Measurements from ENCODE around the gene MYADML2.

The MYADML2 gene

DNA sequence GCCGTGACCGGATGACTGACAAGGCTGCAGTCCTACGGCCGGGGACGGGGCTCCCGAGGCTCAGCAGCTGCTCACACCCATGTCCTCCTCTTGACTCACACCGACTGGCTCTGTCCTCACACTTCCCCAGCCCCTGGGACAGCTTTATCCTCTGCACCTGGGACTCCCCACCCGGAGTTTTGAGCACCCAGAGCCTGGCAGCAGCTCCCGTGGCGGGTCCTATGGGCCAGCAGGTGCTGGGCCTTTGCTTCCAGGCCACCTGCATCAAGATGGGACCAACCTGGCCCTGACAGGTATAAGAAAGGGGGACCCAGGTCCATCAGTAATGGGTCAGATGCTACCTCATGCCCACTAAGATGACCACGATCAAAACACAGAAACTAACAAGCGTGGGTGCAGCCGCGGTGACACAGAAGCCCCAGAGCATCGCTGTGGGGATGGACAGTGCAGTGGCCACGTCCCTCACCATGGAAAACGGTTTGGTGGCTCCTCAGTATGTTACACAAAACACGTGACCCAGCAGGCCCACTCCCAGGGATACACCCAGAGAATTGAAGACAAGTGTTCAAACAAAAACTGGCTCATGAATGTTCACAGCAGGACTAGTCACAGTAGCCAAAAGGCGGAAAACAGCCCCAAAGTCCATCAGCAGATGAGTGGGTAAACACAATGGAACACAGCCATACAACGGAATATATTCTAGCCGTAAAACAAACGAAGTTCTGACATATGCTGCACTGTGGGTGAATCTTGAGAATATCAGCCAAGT lies 17.2 kb upstream of the MYADML2 start:
- peak overlapping the region in 1 of 2 experiments; percentile 30 for H2BK12ac ChIP-seq (ENCODE audit: low read length in 2 of 2)

DNA sequence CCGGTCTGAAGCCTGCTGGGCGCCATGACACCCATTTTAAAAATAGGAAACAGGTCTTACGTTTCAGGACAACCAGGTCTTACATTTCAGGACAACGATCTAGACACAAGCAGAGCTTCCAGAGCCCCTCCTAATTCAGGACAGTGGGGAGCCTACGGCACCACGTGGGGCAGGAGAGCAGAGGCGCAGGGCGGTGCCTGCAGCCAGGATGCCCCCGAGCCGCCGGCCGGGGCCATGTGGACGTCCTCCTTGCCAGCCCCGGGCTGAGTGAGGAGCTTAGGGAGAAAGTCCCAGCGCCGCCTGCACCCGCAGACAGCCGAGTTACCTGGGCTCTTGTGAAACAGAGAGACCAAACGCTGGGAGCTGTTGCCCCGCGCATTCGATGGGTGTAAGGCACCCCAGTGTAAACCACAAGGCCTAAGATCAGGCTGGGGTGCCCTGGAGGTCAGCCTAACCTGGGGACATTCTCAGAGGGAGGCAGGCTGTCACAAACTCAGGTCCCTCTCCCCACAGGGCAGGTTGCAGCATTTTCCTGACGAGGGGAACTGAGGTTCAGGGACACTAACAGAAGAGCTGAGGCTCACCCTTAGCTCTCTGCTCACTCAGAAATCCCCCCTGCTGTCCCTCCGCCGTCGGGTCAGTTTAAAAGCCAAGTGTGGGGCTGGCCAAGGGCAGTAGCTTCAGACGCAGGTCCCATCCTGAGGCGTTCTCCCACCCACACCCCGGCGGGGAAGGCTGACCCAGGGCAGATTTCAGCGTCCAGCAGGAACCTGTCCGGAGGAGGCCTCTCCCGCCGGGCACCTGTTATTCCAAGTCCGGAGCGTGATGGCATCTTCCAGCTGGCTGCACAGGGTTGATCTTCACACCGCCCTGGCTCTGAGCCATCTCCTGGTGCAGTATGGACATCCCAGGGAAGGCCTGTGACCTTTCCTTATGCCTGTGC lies 15.7 kb upstream of the MYADML2 start:
- H3K36me3 ChIP-seq (ENCODE audit: control insufficient read depth in 1 of 2, insufficient read depth in 2 of 2, low read depth in 1 of 2, low read length in 2 of 2), result peaks cover 0 to 5% of the 10 kb centered on the region in 2 experiments
- no peak overlapping the region for H3K9ac ChIP-seq (ENCODE audit: low read length)
- H4K91ac ChIP-seq (ENCODE audit: low read length), result no peak overlapping the region
- no peak overlapping the region for H2BK12ac ChIP-seq (ENCODE audit: low read length in 2 of 2)
- no peak overlapping the region for H3K18ac ChIP-seq (ENCODE audit: low read depth in 1 of 2, low read length in 2 of 2)
- no peak overlapping the region for H3K23ac ChIP-seq (ENCODE audit: low read length in 2 of 2)
- peaks cover 44 to 66% of the 10 kb centered on the region in 2 experiments for H3K27me3 ChIP-seq (ENCODE audit: control insufficient read depth in 1 of 2, insufficient read depth in 1 of 2, low read length in 2 of 2)
- H2BK5ac ChIP-seq (ENCODE audit: low read depth, low read length, poor library complexity, severe bottlenecking), result no peak overlapping the region
- no peak overlapping the region for H2AK5ac ChIP-seq (ENCODE audit: low read length, severe bottlenecking)
- H2BK15ac ChIP-seq (ENCODE audit: low read depth, poor library complexity, severe bottlenecking), result no peak overlapping the region
- no peak for DNase-seq
- H4K8ac ChIP-seq (ENCODE audit: low read length), result no peak overlapping the region
- WGBS, result 78% methylated on average over 37 of the region's 37 CpGs
- no peak overlapping the region for H3K4me3 ChIP-seq (ENCODE audit: insufficient read depth in 1 of 2, low read depth in 1 of 2, low read length in 2 of 2)
- H3K9me3 ChIP-seq (ENCODE audit: control insufficient read depth, low read length), result no peaks in the 10 kb centered on the region
- H3K79me1 ChIP-seq (replicated peaks; ENCODE audit: low read length, poor library complexity, severe bottlenecking), result no peaks in the 10 kb centered on the region
- no peak overlapping the region for H3K27ac ChIP-seq (ENCODE audit: low read length, poor library complexity, severe bottlenecking)
- H3K4ac ChIP-seq (ENCODE audit: low read depth in 1 of 2, low read length in 2 of 2), result no peak overlapping the region
- H3K4me2 ChIP-seq (ENCODE audit: low read length, poor library complexity, severe bottlenecking), result no peak overlapping the region
- H3K14ac ChIP-seq (ENCODE audit: low read length in 2 of 2), result no peak overlapping the region
- peaks cover 40% of the 10 kb centered on the region for H3K4me1 ChIP-seq (ENCODE audit: control insufficient read depth, insufficient read depth, low read depth, low read length)
- H2AFZ ChIP-seq (ENCODE audit: low read depth, low read length), result no peak overlapping the region
- no peak overlapping the region for H2BK120ac ChIP-seq (ENCODE audit: low read depth, low read length)

More for the DNA sequence above, 17.2 kb upstream of the MYADML2 start:
- H2BK15ac ChIP-seq (ENCODE audit: low read depth, poor library complexity, severe bottlenecking), result no peak overlapping the region
- no peaks in the 10 kb centered on the region for H3K9me3 ChIP-seq (ENCODE audit: control insufficient read depth, low read length)
- peak overlapping the region in 1 of 2 experiments; percentile 20 for H3K4me3 ChIP-seq (ENCODE audit: insufficient read depth in 1 of 2, low read depth in 1 of 2, low read length in 2 of 2)
- no peak overlapping the region for H4K91ac ChIP-seq (ENCODE audit: low read length)
- no peak overlapping the region for H2BK120ac ChIP-seq (ENCODE audit: low read depth, low read length)
- H3K18ac ChIP-seq (ENCODE audit: low read depth in 1 of 2, low read length in 2 of 2), result no peak overlapping the region
- peak overlapping the region; percentile 22 for H2AK5ac ChIP-seq (ENCODE audit: low read length, severe bottlenecking)
- DNase-seq, result no peak
- 79% methylated on average over 22 of the region's 22 CpGs for WGBS
- H3K4me2 ChIP-seq (ENCODE audit: low read length, poor library complexity, severe bottlenecking), result no peak overlapping the region
- peaks cover 0 to 5% of the 10 kb centered on the region in 2 experiments for H3K36me3 ChIP-seq (ENCODE audit: control insufficient read depth in 1 of 2, insufficient read depth in 2 of 2, low read depth in 1 of 2, low read length in 2 of 2)
- H3K4me1 ChIP-seq (ENCODE audit: control insufficient read depth, insufficient read depth, low read depth, low read length), result peaks cover 43% of the 10 kb centered on the region
- H3K79me1 ChIP-seq (replicated peaks; ENCODE audit: low read length, poor library complexity, severe bottlenecking), result no peaks in the 10 kb centered on the region
- H4K8ac ChIP-seq (ENCODE audit: low read length), result no peak overlapping the region
- no peak overlapping the region for H2AFZ ChIP-seq (ENCODE audit: low read depth, low read length)
- H3K27ac ChIP-seq (ENCODE audit: low read length, poor library complexity, severe bottlenecking), result no peak overlapping the region
- H2BK5ac ChIP-seq (ENCODE audit: low read depth, low read length, poor library complexity, severe bottlenecking), result no peak overlapping the region
- no peak overlapping the region for H3K23ac ChIP-seq (ENCODE audit: low read length in 2 of 2)
- no peak overlapping the region for H3K9ac ChIP-seq (ENCODE audit: low read length)
- no peak overlapping the region for H3K4ac ChIP-seq (ENCODE audit: low read depth in 1 of 2, low read length in 2 of 2)
- H3K27me3 ChIP-seq (ENCODE audit: control insufficient read depth in 1 of 2, insufficient read depth in 1 of 2, low read length in 2 of 2), result peaks cover 29 to 59% of the 10 kb centered on the region in 2 experiments
- H3K14ac ChIP-seq (ENCODE audit: low read length in 2 of 2), result no peak overlapping the region

DNA sequence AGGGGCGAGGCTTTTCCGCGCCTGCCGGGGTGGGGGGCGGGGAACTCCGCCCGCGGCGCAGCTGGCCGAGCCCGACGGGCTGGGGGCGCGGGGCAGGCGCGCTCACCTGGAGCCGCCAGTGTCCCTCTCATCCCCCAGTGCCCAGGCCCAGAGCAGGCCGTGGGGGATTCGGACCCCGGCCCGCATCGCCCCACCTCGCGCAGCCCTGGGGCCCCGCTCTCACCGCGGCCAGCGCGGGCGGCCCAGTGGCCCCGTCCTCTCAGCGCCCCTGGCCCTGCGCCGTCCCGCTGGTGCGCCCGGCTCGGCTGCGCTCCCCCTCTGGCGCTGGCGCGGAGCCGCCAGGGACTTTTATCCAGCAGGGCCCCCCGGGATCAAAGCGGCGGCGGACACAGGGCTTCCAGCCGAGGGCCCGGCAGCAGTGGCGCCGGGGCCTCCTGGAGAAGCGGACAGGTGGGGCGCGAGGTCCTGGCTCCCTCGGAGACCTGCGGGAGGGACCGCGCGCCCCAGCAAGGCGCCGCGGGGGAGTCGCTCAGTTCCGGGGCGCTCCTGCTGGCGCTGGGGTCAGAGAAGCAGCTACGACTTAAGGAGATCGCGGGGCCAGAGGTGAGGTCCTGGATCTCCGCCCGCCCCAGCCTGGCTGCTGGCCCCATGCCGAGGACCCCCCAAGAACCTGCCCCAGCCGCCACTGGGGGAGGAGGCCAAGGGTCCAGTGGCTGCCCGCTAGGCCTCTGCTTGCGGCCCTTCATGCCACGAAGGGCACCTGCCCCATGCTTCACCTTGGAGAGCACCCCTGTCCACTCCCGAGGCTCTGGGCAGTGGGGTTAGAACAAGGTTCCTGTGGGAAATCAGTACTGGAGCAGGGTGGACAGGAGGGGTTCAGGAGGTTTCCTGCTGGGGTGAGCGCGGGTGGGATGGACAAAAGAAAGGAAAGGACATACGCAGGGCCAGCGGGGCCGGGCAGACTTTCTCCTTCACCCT lies 14.8 kb upstream of the MYADML2 start:
- H4K8ac ChIP-seq (ENCODE audit: low read length), result no peak overlapping the region
- no peak overlapping the region for H3K4ac ChIP-seq (ENCODE audit: low read depth in 1 of 2, low read length in 2 of 2)
- no peak for DNase-seq
- H3K4me2 ChIP-seq (ENCODE audit: low read length, poor library complexity, severe bottlenecking), result no peak overlapping the region
- peaks cover 44 to 70% of the 10 kb centered on the region in 2 experiments for H3K27me3 ChIP-seq (ENCODE audit: control insufficient read depth in 1 of 2, insufficient read depth in 1 of 2, low read length in 2 of 2)
- H3K14ac ChIP-seq (ENCODE audit: low read length in 2 of 2), result no peak overlapping the region
- H3K9ac ChIP-seq (ENCODE audit: low read length), result no peak overlapping the region
- H2BK15ac ChIP-seq (ENCODE audit: low read depth, poor library complexity, severe bottlenecking), result peak overlapping the region; percentile 21
- peak overlapping the region in 1 of 2 experiments; percentile 32 for H2BK12ac ChIP-seq (ENCODE audit: low read length in 2 of 2)
- no peak overlapping the region for H2BK120ac ChIP-seq (ENCODE audit: low read depth, low read length)
- WGBS, result 21% methylated on average over 69 of the region's 82 CpGs
- no peak overlapping the region for H3K18ac ChIP-seq (ENCODE audit: low read depth in 1 of 2, low read length in 2 of 2)
- H2BK5ac ChIP-seq (ENCODE audit: low read depth, low read length, poor library complexity, severe bottlenecking), result no peak overlapping the region
- no peak overlapping the region for H3K4me3 ChIP-seq (ENCODE audit: insufficient read depth in 1 of 2, low read depth in 1 of 2, low read length in 2 of 2)
- H3K36me3 ChIP-seq (ENCODE audit: control insufficient read depth in 1 of 2, insufficient read depth in 2 of 2, low read depth in 1 of 2, low read length in 2 of 2), result peaks cover 0 to 5% of the 10 kb centered on the region in 2 experiments
- H3K4me1 ChIP-seq (ENCODE audit: control insufficient read depth, insufficient read depth, low read depth, low read length), result peaks cover 32% of the 10 kb centered on the region
- H3K9me3 ChIP-seq (ENCODE audit: control insufficient read depth, low read length), result no peaks in the 10 kb centered on the region
- no peak overlapping the region for H2AFZ ChIP-seq (ENCODE audit: low read depth, low read length)
- H3K23ac ChIP-seq (ENCODE audit: low read length in 2 of 2), result no peak overlapping the region
- peak overlapping the region; percentile 12 for H4K91ac ChIP-seq (ENCODE audit: low read length)
- no peak overlapping the region for H2AK5ac ChIP-seq (ENCODE audit: low read length, severe bottlenecking)
- no peak overlapping the region for H3K27ac ChIP-seq (ENCODE audit: low read length, poor library complexity, severe bottlenecking)
- H3K79me1 ChIP-seq (replicated peaks; ENCODE audit: low read length, poor library complexity, severe bottlenecking), result no peaks in the 10 kb centered on the region

All from mesenchymal stem cell (in vitro differentiated cells and primary cell).